Lung (tissue), 12 donors: ENCODE data around the gene STK25. TPM values are rescaled to one million over a fixed set of nuclear protein-coding genes. Genes with fewer than 3 reads are reported as not detected.

ENCODE experiments used
- ATAC-seq: fragments of 200-7000 bp; cut with Tn5 transposase; one replicate; pipeline ENCODE4 v1.9.1; 2020; ENCODE audit warnings: moderate number of reproducible peaks; ENCODE audit not compliant: insufficient read depth, low FRiP score
- DNase-seq, 3 donors: peaks; one replicate each; pipeline ENCODE4 v3.0.0-alpha.2; 2013 to 2017
- H3K27ac ChIP-seq, 2 donors: one replicate each; pipeline ENCODE4 v1.5.1; 2013; ENCODE audit warnings: mild to moderate bottlenecking in 2 of 2, moderate library complexity in 2 of 2, control low read depth in 1 of 2, inconsistent platforms in 1 of 2, low read depth in 1 of 2, low read length in 1 of 2
- H3K27me3 ChIP-seq, 3 donors: one replicate each; pipeline ENCODE4 v1.5.1; 2013; ENCODE audit warnings: low read length in 2 of 3; ENCODE audit not compliant: control insufficient read depth in 3 of 3, insufficient read depth in 3 of 3
- H3K36me3 ChIP-seq, 4 donors: one replicate each; pipeline ENCODE4 v1.5.1; 2013; ENCODE audit warnings: low read length in 4 of 4, mild to moderate bottlenecking in 1 of 4, moderate library complexity in 1 of 4; ENCODE audit not compliant: control insufficient read depth in 4 of 4, insufficient read depth in 4 of 4
- H3K4me1 ChIP-seq, 5 donors: one replicate each; pipeline ENCODE4 v1.5.1; 2013; ENCODE audit warnings: low read length in 5 of 5, mild to moderate bottlenecking in 2 of 5, moderate library complexity in 1 of 5; ENCODE audit not compliant: control insufficient read depth in 5 of 5, insufficient read depth in 5 of 5
- H3K4me3 ChIP-seq: one replicate; pipeline ENCODE4 v1.5.1; 2013; ENCODE audit warnings: mild to moderate bottlenecking, control low read depth, moderate library complexity
- H3K9ac ChIP-seq, 2 donors: one replicate each; pipeline ENCODE4 v1.5.1; 2013; ENCODE audit warnings: low read length in 2 of 2, control low read depth in 1 of 2; ENCODE audit not compliant: insufficient read depth in 1 of 2
- H3K9me3 ChIP-seq, 4 donors: one replicate each; pipeline ENCODE4 v1.5.1; 2013; ENCODE audit warnings: low read length in 3 of 4, mild to moderate bottlenecking in 1 of 4, moderate library complexity in 1 of 4; ENCODE audit not compliant: control insufficient read depth in 4 of 4, insufficient read depth in 3 of 4
- WGBS, 2 donors: extraction: QIAGEN DNeasy Blood & Tissue Kit; methylation state at CpG; one replicate each; pipeline ENCODE4 v1.1.7; 2013; 5-methylcytosine and 5-hydroxymethylcytosine counted together
- polyA plus RNA-seq, 2 donors: library from polyadenylated mRNA; stranded (reverse); fragments of 200-250 nt; gene quantifications; one replicate each; pipeline ENCODE4 v1.2.1, GENCODE V29; 2013
- total RNA-seq, 2 donors: library from RNA; depleted of rRNA in 1 of 2; stranded (reverse); fragments of >200 nt in 1 of 2; gene quantifications; one replicate each; pipeline ENCODE4 v1.2.1, GENCODE V29; 2014 to 2021
- TF ChIP-seq, protein P1 (sequence below): IDR thresholded peaks from 2 replicates; pipeline ENCODE4 v1.5.1; 2012; ENCODE audit warnings: mild to moderate bottlenecking; ENCODE audit errors: control extremely low read depth, extremely low read depth
- donor health status: control.
- donor health status: control.
- donor health status: Bipolar disorder and iron deficiency.
- donor health status: healthy.
- donor health status: DM: yes; HTN: yes; CAD: no.

Gene STK25
- total and polyA plus RNA-seq, 4 donors: 126 to 182 (median 136) TPM

DNA sequence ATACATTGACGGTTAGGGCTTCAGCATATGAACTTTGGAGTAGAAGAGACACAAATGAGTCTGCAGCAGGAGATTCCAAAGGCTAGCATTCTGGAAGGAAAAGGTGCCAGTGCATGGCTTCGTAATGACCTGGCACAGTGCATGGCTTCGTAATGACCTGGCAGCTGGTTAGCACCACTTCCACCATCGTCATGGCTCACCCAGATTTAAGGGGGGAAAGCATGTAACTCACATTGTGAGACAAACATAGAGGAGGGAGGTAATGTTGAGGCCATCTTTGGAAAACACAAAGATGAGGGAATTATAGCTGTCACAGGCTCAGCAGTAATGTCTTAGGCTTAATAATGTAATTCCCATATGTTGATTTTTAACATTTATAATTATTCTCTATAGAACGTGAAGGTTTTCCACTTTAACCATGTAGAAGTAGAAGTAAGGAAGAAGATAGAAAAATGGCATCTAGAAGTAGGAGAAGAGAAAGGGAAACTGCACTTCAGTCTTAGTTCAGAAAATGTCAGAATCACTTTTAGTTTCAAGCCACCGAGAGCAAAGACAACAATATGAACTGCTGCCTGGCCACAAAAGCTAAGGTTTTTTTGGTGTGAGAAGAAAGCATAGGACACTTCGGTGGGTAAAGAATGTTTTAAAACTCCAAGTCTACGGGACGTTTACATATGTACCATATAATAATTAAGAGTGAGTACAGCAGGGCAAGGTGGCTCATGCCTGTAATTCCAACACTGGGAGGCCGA, 6.8 kb upstream of the STK25 start:
- peaks cover 0 to 2% (median 0%) of the 10 kb centered on the region in 4 donors for H3K36me3 ChIP-seq
- DNase-seq: no peak
- no peak overlapping the region for H3K4me3 ChIP-seq
- H3K9me3 ChIP-seq: peaks cover 0 to 3% (median 0%) of the 10 kb centered on the region in 4 donors
- peaks cover 0 to 4% (median 0%) of the 10 kb centered on the region in 3 donors for H3K27me3 ChIP-seq
- 65 to 77% methylated on average over 10 of the region's 10 CpGs for WGBS, 2 donors
- TF ChIP-seq, protein P1, sequence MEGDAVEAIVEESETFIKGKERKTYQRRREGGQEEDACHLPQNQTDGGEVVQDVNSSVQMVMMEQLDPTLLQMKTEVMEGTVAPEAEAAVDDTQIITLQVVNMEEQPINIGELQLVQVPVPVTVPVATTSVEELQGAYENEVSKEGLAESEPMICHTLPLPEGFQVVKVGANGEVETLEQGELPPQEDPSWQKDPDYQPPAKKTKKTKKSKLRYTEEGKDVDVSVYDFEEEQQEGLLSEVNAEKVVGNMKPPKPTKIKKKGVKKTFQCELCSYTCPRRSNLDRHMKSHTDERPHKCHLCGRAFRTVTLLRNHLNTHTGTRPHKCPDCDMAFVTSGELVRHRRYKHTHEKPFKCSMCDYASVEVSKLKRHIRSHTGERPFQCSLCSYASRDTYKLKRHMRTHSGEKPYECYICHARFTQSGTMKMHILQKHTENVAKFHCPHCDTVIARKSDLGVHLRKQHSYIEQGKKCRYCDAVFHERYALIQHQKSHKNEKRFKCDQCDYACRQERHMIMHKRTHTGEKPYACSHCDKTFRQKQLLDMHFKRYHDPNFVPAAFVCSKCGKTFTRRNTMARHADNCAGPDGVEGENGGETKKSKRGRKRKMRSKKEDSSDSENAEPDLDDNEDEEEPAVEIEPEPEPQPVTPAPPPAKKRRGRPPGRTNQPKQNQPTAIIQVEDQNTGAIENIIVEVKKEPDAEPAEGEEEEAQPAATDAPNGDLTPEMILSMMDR: no peak
- no peak for ATAC-seq
- H3K9ac ChIP-seq: no peak overlapping the region
- H3K4me1 ChIP-seq: peaks cover 0 to 2% (median 0%) of the 10 kb centered on the region in 5 donors
- H3K27ac ChIP-seq: no peak overlapping the region

GRCh38 chr2:241514553-241514952, 6.2 kb upstream of the STK25 start:
- 76 to 92% methylated on average over 5 of the region's 5 CpGs for WGBS, 2 donors
- DNase-seq (no peak), ATAC-seq (no peak)
- Histone ChIP-seq H3K4me3 (no peak overlapping the region), H3K9ac (no peak overlapping the region), H3K27me3 (no peaks in the 10 kb centered on the region), H3K4me1 (peaks cover 0 to 3% (median under 1%) of the 10 kb centered on the region in 5 donors), H3K27ac (no peak overlapping the region), H3K9me3 (peaks cover 0 to 3% (median 0%) of the 10 kb centered on the region in 4 donors), H3K36me3 (peaks cover 0 to 2% (median 0%) of the 10 kb centered on the region in 4 donors)
- TF ChIP-seq, protein P1: no peak

DNA sequence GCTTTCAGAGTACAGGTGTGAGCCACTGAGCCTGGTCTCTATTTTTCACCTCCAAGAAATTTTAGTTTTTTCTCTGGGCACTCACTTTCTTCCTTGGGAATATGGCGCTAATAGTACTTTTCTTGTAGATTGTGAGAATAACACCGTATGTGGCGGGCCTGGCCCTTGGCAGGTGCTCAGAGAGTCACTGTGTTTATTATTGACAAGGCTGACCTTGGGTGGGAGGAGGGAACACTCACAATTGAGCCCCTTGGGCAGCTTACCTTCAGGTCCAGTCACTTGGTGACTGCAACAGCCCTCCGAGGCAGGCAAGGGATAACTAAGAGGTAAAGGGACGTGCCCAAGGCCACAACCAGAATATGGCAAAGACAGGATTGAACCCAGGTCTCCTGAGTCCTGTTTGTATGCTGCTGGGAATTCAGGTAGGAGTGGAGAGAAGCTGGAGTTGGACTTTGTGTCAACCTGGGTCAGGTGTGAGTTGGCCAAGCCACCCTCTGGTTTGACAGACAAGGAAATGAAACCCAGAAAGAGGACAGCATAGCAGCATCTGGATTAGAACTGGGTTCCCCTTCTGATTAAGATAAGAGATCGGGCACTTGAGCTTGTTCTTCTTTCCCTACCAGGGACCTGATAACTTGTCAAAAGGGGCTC, 2.8 kb upstream of the STK25 start:
- H3K27me3 ChIP-seq: no peaks in the 10 kb centered on the region
- H3K4me3 ChIP-seq: no peak overlapping the region
- WGBS, 2 donors: 91 to 95% methylated on average over 6 of the region's 6 CpGs
- DNase-seq: no peak
- no peak overlapping the region for H3K9ac ChIP-seq
- no peak overlapping the region for H3K27ac ChIP-seq
- H3K4me1 ChIP-seq: peaks cover 0 to 23% (median 8%) of the 10 kb centered on the region in 5 donors
- no peak for ATAC-seq
- no peaks in the 10 kb centered on the region for H3K36me3 ChIP-seq
- TF ChIP-seq, protein P1: no peak
- no peaks in the 10 kb centered on the region for H3K9me3 ChIP-seq
